GM12878 (cell line): ENCODE measurements around the gene PDLIM5. TPM values are rescaled to one million over a fixed set of nuclear protein-coding genes. Genes with fewer than 3 reads are reported as not detected.

Source experiments
- ATAC-seq: fragments of 200-7000 bp; cut with Tn5 transposase; 3 replicates; pipeline ENCODE4 v1.9.1; 2020; ENCODE audit warnings: mild to moderate bottlenecking, moderate library complexity
- BruUV-seq: library from RNA; stranded (reverse); fragments of 400-500 nt; replicated peaks from 2 replicates; lab custom pipeline; 2021; lab: Mats Ljungman, UMichigan
- CTCF ChIA-PET: fragments of 300-600 bp; sonication (Branson Sonifier 250); formaldehyde crosslinking; extraction: SDS; loops from one replicate; lab custom pipeline; 2021; ENCODE audit warnings: inconsistent platforms; lab: Yijun Ruan, JAX
- POLR2A ChIA-PET: fragments of 350-600 bp; formaldehyde crosslinking; extraction: SDS; loops from one replicate; lab custom pipeline; 2021; ENCODE audit warnings: inconsistent platforms; lab: Charles Lee
- RAD21 ChIA-PET: fragments of 300-600 bp; sonication (Branson Sonifier 250); formaldehyde crosslinking; loops from one replicate; lab custom pipeline; 2023; ENCODE audit warnings: antibody characterized with exemption; ENCODE audit not compliant: unreplicated experiment; lab: Charles Lee
- SMC1A ChIA-PET: fragments of 300-600 bp; sonication (Branson Sonifier 250); formaldehyde crosslinking; loops from one replicate; lab custom pipeline; 2023; ENCODE audit not compliant: unreplicated experiment, uncharacterized antibody; lab: Charles Lee
- DNase-seq: peaks from one replicate; pipeline ENCODE4 v3.0.0-alpha.2; 2011; ENCODE audit warnings: low read depth, low spot score
- FAIRE-seq: peaks from 3 replicates; lab custom pipeline; 2011; peaks lifted over from hg19 to GRCh38; lab: Jason Lieb, UNC
- H2AFZ ChIP-seq: 2 replicates; pipeline ENCODE4 v1.6.0; 2011; ENCODE audit warnings: low read depth, low read length, control low read depth; ENCODE audit not compliant: control insufficient read depth
- H3K27ac ChIP-seq: 2 replicates; pipeline ENCODE4 v1.5.1; 2011; ENCODE audit warnings: control low read depth; ENCODE audit not compliant: control insufficient read depth, insufficient read depth
- H3K27me3 ChIP-seq, 2 experiments: replicated peaks in 1 of 2; 2 replicates each; pipeline versions ENCODE4 v1.6.0 to v1.6.1; 2011; ENCODE audit warnings: low read length in 1 of 2; ENCODE audit not compliant: control insufficient read depth in 2 of 2, insufficient read depth in 2 of 2
- H3K36me3 ChIP-seq, 2 experiments: 2 replicates each; pipeline ENCODE4 v1.5.1; 2011; ENCODE audit warnings: low read length in 1 of 2; ENCODE audit not compliant: control insufficient read depth in 2 of 2, insufficient read depth in 2 of 2
- H3K4me1 ChIP-seq: 2 replicates; pipeline ENCODE4 v1.6.1; 2011; ENCODE audit warnings: mild to moderate bottlenecking, low read length, moderate library complexity, mixed read lengths; ENCODE audit not compliant: control insufficient read depth, insufficient read depth
- H3K4me2 ChIP-seq: 2 replicates; pipeline ENCODE4 v1.6.0; 2011; ENCODE audit warnings: control low read depth; ENCODE audit not compliant: control insufficient read depth, insufficient read depth
- H3K4me3 ChIP-seq: fragments of 200-600 bp; sonication (generic); 2 replicates; pipeline ENCODE4 v1.5.1; 2016
- H3K79me2 ChIP-seq: 2 replicates; pipeline ENCODE4 v1.6.0; 2011; ENCODE audit warnings: low read length; ENCODE audit not compliant: control insufficient read depth, insufficient read depth
- H3K9ac ChIP-seq: 2 replicates; pipeline ENCODE4 v1.8.0; 2011; ENCODE audit warnings: low read length, control low read depth, mixed read lengths; ENCODE audit not compliant: control insufficient read depth, insufficient read depth
- H3K9me3 ChIP-seq: replicated peaks from 3 replicates; pipeline ENCODE4 v1.5.1; 2011; ENCODE audit warnings: mild to moderate bottlenecking, low read length; ENCODE audit not compliant: control insufficient read depth, insufficient read depth
- H4K20me1 ChIP-seq: 2 replicates; pipeline ENCODE4 v1.6.0; 2011; ENCODE audit not compliant: control insufficient read depth, insufficient read depth
- ATF3 ChIP-seq: IDR thresholded peaks from 2 replicates; pipeline ENCODE4 v1.6.1; 2011; ENCODE audit warnings: low read depth, mild to moderate bottlenecking, low read length, moderate library complexity, borderline replicate concordance; ENCODE audit errors: extremely low read depth
- CTCF ChIP-seq, 3 experiments: IDR thresholded peaks in 2 of 3; conservative IDR thresholded peaks in 1 of 3; 2 replicates each; pipeline ENCODE4 v1.5.1; 2011; ENCODE audit warnings: low read depth in 3 of 3, low read length in 3 of 3, mild to moderate bottlenecking in 3 of 3, control low read depth in 2 of 3, moderate library complexity in 2 of 3, inconsistent platforms in 1 of 3, mixed read lengths in 1 of 3; ENCODE audit not compliant: control insufficient read depth in 2 of 3, insufficient read depth in 1 of 3; ENCODE audit errors: extremely low read depth in 1 of 3
- ESRRA ChIP-seq: IDR thresholded peaks from 2 replicates; pipeline ENCODE4 v1.6.1; 2012; ENCODE audit warnings: mild to moderate bottlenecking, low read length, improper control_type of control experiment
- FOXM1 ChIP-seq: IDR thresholded peaks from 2 replicates; pipeline ENCODE4 v1.6.1; 2012; ENCODE audit warnings: low read depth, mild to moderate bottlenecking, inconsistent platforms, low read length, moderate library complexity
- IRF5 ChIP-seq: fragments of 450-650 bp; IDR thresholded peaks from 2 replicates; pipeline ENCODE4 v1.6.1; 2017; ENCODE audit warnings: borderline replicate concordance
- MXI1 ChIP-seq: fragments of 150-350 bp; IDR thresholded peaks from 2 replicates; pipeline ENCODE4 v1.6.1; 2011; ENCODE audit warnings: low read depth, mild to moderate bottlenecking, inconsistent platforms, low read length, improper control_type of control experiment
- POLR2A ChIP-seq: IDR thresholded peaks from 2 replicates; pipeline ENCODE4 v1.6.1; 2011; ENCODE audit warnings: low read depth, mild to moderate bottlenecking, low read length
- POLR2AphosphoS5 ChIP-seq: IDR thresholded peaks from 2 replicates; pipeline ENCODE4 v1.6.1; 2011; ENCODE audit warnings: mild to moderate bottlenecking, low read length, inconsistent platforms
- RBBP5 ChIP-seq: fragments of 200-600 bp; sonication (generic); conservative IDR thresholded peaks from 2 replicates; pipeline ENCODE4 v1.6.1; 2016
- REST ChIP-seq: IDR thresholded peaks from 2 replicates; pipeline ENCODE4 v1.6.1; 2012; ENCODE audit warnings: mild to moderate bottlenecking, low read depth, low read length
- SMAD1 ChIP-seq: fragments of 450-650 bp; IDR thresholded peaks from 2 replicates; pipeline ENCODE4 v1.6.1; 2018; ENCODE audit warnings: mild to moderate bottlenecking, low read depth; ENCODE audit not compliant: partially characterized antibody
- SP1 ChIP-seq: IDR thresholded peaks from one replicate; pipeline ENCODE4 v1.6.1; 2011; ENCODE audit warnings: low read depth, low read length
- TBL1XR1 ChIP-seq: IDR thresholded peaks from 2 replicates; pipeline ENCODE4 v1.6.1; 2012; ENCODE audit warnings: low read depth, low read length, improper control_type of control experiment
- USF1 ChIP-seq: IDR thresholded peaks from 2 replicates; pipeline ENCODE4 v1.6.1; 2011; ENCODE audit warnings: borderline replicate concordance, low read depth, mild to moderate bottlenecking, moderate library complexity, mixed read lengths, low read length; ENCODE audit not compliant: insufficient read depth; ENCODE audit errors: extremely low read length
- YBX1 ChIP-seq: fragments of 450-650 bp; IDR thresholded peaks from 2 replicates; pipeline ENCODE4 v1.6.1; 2016; ENCODE audit warnings: antibody characterized with exemption
- ZNF274 ChIP-seq: IDR thresholded peaks from one replicate; pipeline ENCODE4 v1.8.0; 2011; ENCODE audit not compliant: insufficient read length, insufficient read depth
- ZNF622 ChIP-seq: fragments of 450-650 bp; IDR thresholded peaks from 2 replicates; pipeline ENCODE4 v1.6.1; 2017; ENCODE audit warnings: mild to moderate bottlenecking, inconsistent platforms
- WGBS: methylation state at CpG from one replicate; pipeline ENCODE4 v1.1.6; 2016; ENCODE audit warnings: low lambda C conversion rate; ENCODE audit not compliant: insufficient replicate concordance, insufficient coverage; ENCODE audit errors: missing lambda C conversion rate; 5-methylcytosine and 5-hydroxymethylcytosine counted together
- in situ Hi-C: fragments of 300-500 bp; cut with MboI; formaldehyde crosslinking; loops from 9 replicates; pipeline ENCODE4 v1.14.3; 2018; ENCODE audit warnings: mixed read lengths
- intact Hi-C: fragments of 100-400 bp; cut with micrococcal nuclease; formaldehyde crosslinking; loops from one replicate; pipeline ENCODE4 v1.14.2; 2022; ENCODE audit not compliant: unreplicated experiment
- polyA plus RNA-seq, 11 experiments: library from polyadenylated mRNA; depleted of rRNA in 4 of 11; unstranded in 6 of 11; stranded (reverse) in 5 of 11; fragments of >200 nt; fragmentation: Nextera tagmentation in 4 of 11; fragmentation: Illumina TruSeq in 1 of 11; extraction: Ambion mirVana in 4 of 11; extraction: Trizol in 1 of 11; gene quantifications; 1 replicate in 1 of 11; 2 replicates in 10 of 11; pipeline versions ENCODE4 v1.2.1 to v1.2.3, GENCODE V29; 2011 to 2016; ENCODE audit warnings: inconsistent platforms in 2 of 11, missing spikeins in 2 of 11, low read depth in 1 of 11
- total RNA-seq, 4 experiments: library from RNA; depleted of rRNA in 3 of 4; stranded (reverse); fragments of >200 nt in 3 of 4; fragmentation: Illumina TruSeq in 1 of 4; extraction: Trizol in 1 of 4; gene quantifications; 2 replicates each; pipeline versions ENCODE4 v1.2.1 to v1.2.3, GENCODE V29; 2013 to 2021

PDLIM5 gene
- total and polyA plus RNA-seq, 10 of the 15 experiments (the other 5 are each of a cell fraction or from before 2014, with no cell fraction given) = 10.0 to 52.9 (median 20.7) TPM

GRCh38 chr4:94442251-94442650 is 9.5 kb upstream of the PDLIM5 start:
- no peak for DNase-seq
- Histone ChIP-seq H3K79me2 (no peaks in the 10 kb centered on the region), H3K4me3 (no peak overlapping the region), H4K20me1 (no peaks in the 10 kb centered on the region), H3K4me1 (no peaks in the 10 kb centered on the region), H3K9me3 (no peaks in the 10 kb centered on the region), H3K27ac (no peak overlapping the region), H3K9ac (no peak overlapping the region), H3K36me3 (no peaks in the 10 kb centered on the region), H3K4me2 (no peak overlapping the region), H3K27me3 (no peaks in the 10 kb centered on the region), H2AFZ (no peak overlapping the region)
- ChIA-PET RAD21 (no interaction called here), SMC1A (interaction anchor here (1.3 kb wide), 1 partner anchor 28 kb away, joined by 4 read pairs; no protein-coding TSS in a partner anchor), CTCF (interaction anchor here (1.1 to 1.7 kb wide), 2 partner anchors 11 to 35 kb away, joined by 3 to 7 read pairs; no protein-coding TSS in a partner anchor), POLR2A (no interaction called here)
- intact Hi-C loops (no loop called here), in situ Hi-C loops (no loop called here)
- WGBS = 30% methylated on average over 1 of the region's 1 CpG
- ATAC-seq = no peak
- no peak for FAIRE-seq
- TF ChIP-seq RBBP5 = no peak
- no peak for TF ChIP-seq POLR2AphosphoS5
- no peak for TF ChIP-seq REST
- TF ChIP-seq POLR2A = no peak
- no peak for TF ChIP-seq IRF5
- no peak for TF ChIP-seq CTCF (IDR thresholded peaks at IDR 0.05 in 2 of 3, conservative IDR thresholded peaks at IDR 0.05 in 1 of 3; ENCODE audit: control insufficient read depth in 2 of 3, extremely low read depth in 1 of 3, insufficient read depth in 1 of 3, low read depth in 3 of 3, low read length in 3 of 3)
- TF ChIP-seq ZNF622 = no peak
- no peak for TF ChIP-seq ESRRA
- TF ChIP-seq SP1 = no peak
- TF ChIP-seq TBL1XR1 = no peak
- no peak for TF ChIP-seq YBX1
- no peak for TF ChIP-seq FOXM1
- TF ChIP-seq MXI1 = no peak
- TF ChIP-seq ATF3 = no peak
- no peak for TF ChIP-seq ZNF274
- no peak for TF ChIP-seq SMAD1
- TF ChIP-seq USF1 = no peak
- no TSS peak for BruUV-seq
